B cell (primary cell): ENCODE measurements around the gene CHRM1. TPM values are rescaled to one million over a fixed set of nuclear protein-coding genes. Genes with fewer than 3 reads are reported as not detected.

ENCODE experiments used
- ATAC-seq: fragments of 200-7000 bp; cut with Tn5 transposase; one replicate; pipeline ENCODE4 v1.10.0; 2021; ENCODE audit warnings: low read depth, mild to moderate bottlenecking, moderate number of reproducible peaks, moderate library complexity
- CTCF ChIA-PET: fragments of 350-600 bp; sonication (Branson Sonifier 250); formaldehyde crosslinking; loops from one replicate; lab custom pipeline; 2021; ENCODE audit warnings: antibody characterized with exemption, inconsistent platforms; lab: Charles Lee
- POLR2A ChIA-PET: fragments of 350-600 bp; sonication (Branson Sonifier 250); formaldehyde crosslinking; loops from one replicate; lab custom pipeline; 2021; ENCODE audit warnings: antibody characterized with exemption; lab: Charles Lee
- DNase-seq: peaks from one replicate; pipeline ENCODE4 v3.0.0; 2013
- H2AFZ ChIP-seq: 2 replicates; pipeline ENCODE4 v1.6.1; 2012; ENCODE audit warnings: mild to moderate bottlenecking, low read depth, low read length; ENCODE audit not compliant: insufficient read depth, poor library complexity, severe bottlenecking
- H3K27ac ChIP-seq, 2 donors: 1 replicate in 1 of 2; 2 replicates in 1 of 2; pipeline ENCODE4 v1.5.1; 2012 to 2013; ENCODE audit warnings: low read length in 2 of 2, mild to moderate bottlenecking in 2 of 2, moderate library complexity in 1 of 2
- H3K27me3 ChIP-seq, 4 experiments: fragments of 200-600 bp in 1 of 4; sonication (generic) in 1 of 4; replicated peaks in 1 of 4; 1 replicate in 2 of 4; 2 replicates in 2 of 4; pipeline versions ENCODE4 v1.6.1 to v1.7.0; 2013 to 2016; ENCODE audit warnings: low read length in 3 of 4, mild to moderate bottlenecking in 2 of 4, mixed read lengths in 1 of 4, moderate library complexity in 1 of 4; ENCODE audit not compliant: insufficient read depth in 4 of 4, control insufficient read depth in 3 of 4; ENCODE audit errors: control extremely low read depth in 1 of 4
- H3K36me3 ChIP-seq, 2 experiments: replicated peaks in 1 of 2; 1 replicate in 1 of 2; 2 replicates in 1 of 2; pipeline versions ENCODE4 v1.6.1 to v1.7.1; 2013; ENCODE audit warnings: low read length in 1 of 2; ENCODE audit not compliant: insufficient read depth in 2 of 2, control insufficient read depth in 1 of 2; ENCODE audit errors: control extremely low read depth in 1 of 2, extremely low read depth in 1 of 2
- H3K4me1 ChIP-seq, 2 donors: fragments of 200-600 bp in 1 of 2; sonication (generic) in 1 of 2; 1 replicate in 1 of 2; 2 replicates in 1 of 2; pipeline versions ENCODE4 v1.5.1 to v1.6.1; 2013 to 2017; ENCODE audit warnings: low read length in 2 of 2; ENCODE audit not compliant: control insufficient read depth in 2 of 2, insufficient read depth in 2 of 2
- H3K4me2 ChIP-seq: replicated peaks from 2 replicates; pipeline ENCODE3; 2012; ENCODE audit warnings: mild to moderate bottlenecking, low read depth, low read length; ENCODE audit not compliant: poor library complexity, severe bottlenecking
- H3K4me3 ChIP-seq, 5 experiments: fragments of 200-600 bp in 1 of 5; sonication (generic) in 1 of 5; 1 replicate in 3 of 5; 2 replicates in 2 of 5; pipeline versions ENCODE4 v1.5.1 to v1.7.0; 2011 to 2016; ENCODE audit warnings: low read length in 4 of 5, mild to moderate bottlenecking in 4 of 5, low read depth in 2 of 5, control low read depth in 1 of 5, moderate library complexity in 1 of 5; ENCODE audit not compliant: insufficient read depth in 1 of 5; ENCODE audit errors: control extremely low read depth in 1 of 5, extremely low read depth in 1 of 5
- H3K79me2 ChIP-seq: fragments of 200-600 bp; sonication (generic); one replicate; pipeline ENCODE4 v1.6.0; 2016; ENCODE audit warnings: low read length; ENCODE audit not compliant: control insufficient read depth, insufficient read depth
- H3K9ac ChIP-seq: fragments of 200-600 bp; sonication (generic); 2 replicates; pipeline ENCODE4 v1.6.1; 2017; ENCODE audit warnings: mild to moderate bottlenecking, low read length, moderate library complexity
- H3K9me3 ChIP-seq, 3 donors: one replicate each; pipeline versions ENCODE4 v1.6.1 to v1.7.1; 2013; ENCODE audit warnings: low read length in 2 of 3; ENCODE audit not compliant: control insufficient read depth in 2 of 3, insufficient read depth in 1 of 3; ENCODE audit errors: control extremely low read depth in 1 of 3
- H4K20me1 ChIP-seq: 2 replicates; pipeline ENCODE4 v1.6.0; 2012; ENCODE audit warnings: mild to moderate bottlenecking, low read length; ENCODE audit not compliant: insufficient read depth, control insufficient read depth, poor library complexity, severe bottlenecking
- H3K27ac Mint-ChIP-seq: one replicate; pipeline ENCODE4 v1.8.0; 2021; ENCODE audit warnings: mixed read lengths
- H3K27me3 Mint-ChIP-seq: one replicate; pipeline ENCODE4 v1.8.0; 2021; ENCODE audit warnings: mixed read lengths
- H3K4me1 Mint-ChIP-seq: one replicate; pipeline ENCODE4 v1.8.0; 2021; ENCODE audit warnings: mixed read lengths
- H3K4me3 Mint-ChIP-seq: one replicate; pipeline ENCODE4 v1.8.0; 2021; ENCODE audit warnings: mixed read lengths
- H3K9me3 Mint-ChIP-seq: one replicate; pipeline ENCODE4 v1.8.0; 2022; ENCODE audit warnings: mixed read lengths; ENCODE audit not compliant: insufficient read depth
- CTCF ChIP-seq: fragments of 200-600 bp; IDR thresholded peaks from one replicate; pipeline ENCODE4 v1.8.0; 2022; ENCODE audit warnings: antibody characterized with exemption, mild to moderate bottlenecking
- EZH2 ChIP-seq: IDR thresholded peaks from 2 replicates; pipeline ENCODE4 v1.6.1; 2012; ENCODE audit warnings: borderline replicate concordance, low read depth, mild to moderate bottlenecking, moderate library complexity, low read length; ENCODE audit not compliant: insufficient read depth, poor library complexity, severe bottlenecking
- WGBS: methylation state at CpG from one replicate; pipeline ENCODE4 v1.1.5; 2013; ENCODE audit warnings: missing lambda C conversion rate; ENCODE audit not compliant: insufficient coverage; 5-methylcytosine and 5-hydroxymethylcytosine counted together
- intact Hi-C: fragments of 100-400 bp; cut with micrococcal nuclease; formaldehyde crosslinking; loops from one replicate; pipeline ENCODE4 v1.10.0; 2022
- polyA plus RNA-seq: library from polyadenylated mRNA; depleted of rRNA; stranded (reverse); fragments of >200 nt; gene quantifications from 2 replicates; pipeline ENCODE4 v1.2.3, GENCODE V29; 2012
- total RNA-seq, 2 donors: library from RNA; stranded (reverse); fragments of 120-200 nt in 1 of 2; gene quantifications; 1 replicate in 1 of 2; 2 replicates in 1 of 2; pipeline versions ENCODE4 v1.2.3 to v1.2.4, GENCODE V29; 2013 to 2022

Gene CHRM1
- total and polyA plus RNA-seq, 2 donors (not counting 1 experiment from before 2014, with no cell fraction given) = not detected

GRCh38 chr11:62921573-62922188, 518 bp upstream of the CHRM1 start:
- ChIA-PET CTCF (interaction anchor here (1.6 kb wide), 1 partner anchor 16 kb away, joined by 5 read pairs; no protein-coding TSS in a partner anchor), POLR2A (no interaction called here)
- Mint-ChIP-seq H3K9me3 (no peaks in the 10 kb centered on the region), H3K27me3 (peaks cover 57% of the 10 kb centered on the region), H3K4me3 (no peak overlapping the region), H3K27ac (no peak overlapping the region), H3K4me1 (peaks cover 30% of the 10 kb centered on the region)
- TF ChIP-seq EZH2 = no peak
- no peak for TF ChIP-seq CTCF
- Histone ChIP-seq H3K4me2 (no peak overlapping the region), H3K27ac (no peak overlapping the region), H4K20me1 (no peaks in the 10 kb centered on the region), H3K9ac (no peak overlapping the region), H3K36me3 (no peaks in the 10 kb centered on the region), H2AFZ (no peak overlapping the region), H3K27me3 (peaks cover 0 to 52% (median 27%) of the 10 kb centered on the region in 4 experiments), H3K9me3 (peaks cover 0 to 23% (median 0%) of the 10 kb centered on the region in 3 donors), H3K4me1 (peaks cover 32 to 35% of the 10 kb centered on the region in 2 donors), H3K79me2 (no peaks in the 10 kb centered on the region), H3K4me3 (no peak overlapping the region)
- ATAC-seq = no peak
- intact Hi-C loops = no loop called here
- no peak for DNase-seq
- WGBS = 58% methylated on average over 19 of the region's 19 CpGs

- POLR2A ChIA-PET = no interaction called here
- Histone ChIP-seq H3K4me2 (no peak overlapping the region), H4K20me1 (no peaks in the 10 kb centered on the region), H3K79me2 (no peaks in the 10 kb centered on the region), H3K4me1 (peaks cover 17 to 21% of the 10 kb centered on the region in 2 donors), H3K36me3 (no peaks in the 10 kb centered on the region), H2AFZ (no peak overlapping the region), H3K27me3 (peaks cover 0 to 36% (median 15%) of the 10 kb centered on the region in 4 experiments), H3K27ac (no peak overlapping the region), H3K9me3 (peaks cover 0 to 10% (median 0%) of the 10 kb centered on the region in 3 donors), H3K4me3 (no peak overlapping the region), H3K9ac (no peak overlapping the region)
- Mint-ChIP-seq H3K27ac (no peak overlapping the region), H3K9me3 (no peaks in the 10 kb centered on the region), H3K4me3 (no peak overlapping the region), H3K27me3 (peaks cover 44% of the 10 kb centered on the region), H3K4me1 (peaks cover 16% of the 10 kb centered on the region)
- CTCF ChIA-PET = interaction anchor here (1.3 to 1.5 kb wide), 3 partner anchors 13 to 115 kb away, joined by 3 to 4 read pairs (median 3); no protein-coding TSS in a partner anchor
- TF ChIP-seq CTCF = no peak
- no peak for TF ChIP-seq EZH2
- 85% methylated on average over 11 of the region's 11 CpGs for WGBS
- intact Hi-C loops = no loop called here
- DNase-seq (no peak), ATAC-seq (no peak)
Measured at GRCh38 chr11:62919898-62920640, 1.1 kb downstream of the CHRM1 start.
